Calu3 (cell line): ENCODE results near the gene FBXW7. TPM values are rescaled to one million over a fixed set of nuclear protein-coding genes. Genes with fewer than 3 reads are reported as not detected.

ENCODE experiments used
- BruUV-seq: library from RNA; stranded (reverse); fragments of 400-500 nt; replicated peaks from 2 replicates; lab custom pipeline; 2021; lab: Mats Ljungman, UMichigan
- CTCF ChIA-PET: fragments of 300-600 bp; sonication (Branson Sonifier 250); formaldehyde crosslinking; loops from one replicate; lab custom pipeline; 2022; ENCODE audit warnings: antibody characterized with exemption; lab: Charles Lee
- DNase-seq: peaks from one replicate; pipeline ENCODE4 v3.0.0; 2022
- H3K27ac Mint-ChIP-seq: one replicate; pipeline ENCODE4 v1.8.0; 2022; ENCODE audit warnings: mixed read lengths; ENCODE audit not compliant: unreplicated experiment
- H3K27me3 Mint-ChIP-seq: one replicate; pipeline ENCODE4 v1.8.0; 2022; ENCODE audit warnings: mixed read lengths; ENCODE audit not compliant: unreplicated experiment
- H3K36me3 Mint-ChIP-seq: one replicate; pipeline ENCODE4 v1.8.0; 2022; ENCODE audit warnings: mild to moderate bottlenecking, moderate library complexity, mixed read lengths; ENCODE audit not compliant: insufficient read depth, unreplicated experiment
- H3K4me1 Mint-ChIP-seq: one replicate; pipeline ENCODE4 v1.8.0; 2022; ENCODE audit warnings: mild to moderate bottlenecking, low read depth, mixed read lengths; ENCODE audit not compliant: unreplicated experiment
- H3K4me3 Mint-ChIP-seq: one replicate; pipeline ENCODE4 v1.8.0; 2022; ENCODE audit warnings: mild to moderate bottlenecking, low read depth, moderate library complexity, mixed read lengths; ENCODE audit not compliant: unreplicated experiment
- H3K9me3 Mint-ChIP-seq: one replicate; pipeline ENCODE4 v1.8.0; 2022; ENCODE audit warnings: low read depth, mixed read lengths; ENCODE audit not compliant: unreplicated experiment
- CTCF ChIP-seq: fragments of 200-600 bp; IDR thresholded peaks from one replicate; pipeline ENCODE4 v1.8.0; 2022; ENCODE audit warnings: antibody characterized with exemption; ENCODE audit not compliant: unreplicated experiment
- intact Hi-C: fragments of 100-400 bp; cut with micrococcal nuclease; formaldehyde crosslinking; loops from one replicate; pipeline ENCODE4 v1.10.0; 2022; ENCODE audit not compliant: unreplicated experiment
- total RNA-seq: library from RNA; stranded (reverse); gene quantifications from 2 replicates; pipeline ENCODE4 v1.2.3, GENCODE V29; 2022

The FBXW7 gene
- total RNA-seq, 1 experiment from 2014 or later: 38.7 TPM

GRCh38 chr4:152352215-152352614 lies 183.7 kb downstream of the FBXW7 start:
- CTCF ChIA-PET: no interaction called here
- Mint-ChIP-seq H3K27me3 (no peaks in the 10 kb centered on the region), H3K36me3 (no peaks in the 10 kb centered on the region), H3K9me3 (no peaks in the 10 kb centered on the region), H3K27ac (no peak overlapping the region), H3K4me1 (peaks cover 8% of the 10 kb centered on the region), H3K4me3 (no peak overlapping the region)
- intact Hi-C loops: no loop called here
- TF ChIP-seq CTCF: no peak
- no peak for DNase-seq
- BruUV-seq: no TSS peak

- Mint-ChIP-seq H3K4me3 (no peak overlapping the region), H3K27me3 (no peaks in the 10 kb centered on the region), H3K9me3 (no peaks in the 10 kb centered on the region), H3K4me1 (peaks cover 8% of the 10 kb centered on the region), H3K36me3 (no peaks in the 10 kb centered on the region), H3K27ac (no peak overlapping the region)
- no peak for TF ChIP-seq CTCF
- DNase-seq: no peak
- no TSS peak for BruUV-seq
- CTCF ChIA-PET: no interaction called here
- intact Hi-C loops: no loop called here
These were observed 184.8 kb downstream of the FBXW7 start for GRCh38 chr4:152351080-152351479.

- DNase-seq: no peak
- no peaks in the 10 kb centered on the region for H3K27me3 Mint-ChIP-seq
- no peak overlapping the region for H3K4me3 Mint-ChIP-seq
- no peak for TF ChIP-seq CTCF
- no peak overlapping the region for H3K27ac Mint-ChIP-seq
- intact Hi-C loops: loop anchor here (2.0 kb wide), 1 partner anchor 20 kb away; no protein-coding TSS in a partner anchor
- no peaks in the 10 kb centered on the region for H3K9me3 Mint-ChIP-seq
- no TSS peak for BruUV-seq
- CTCF ChIA-PET: no interaction called here
- peaks cover 8% of the 10 kb centered on the region for H3K4me1 Mint-ChIP-seq
- H3K36me3 Mint-ChIP-seq: no peaks in the 10 kb centered on the region
These were observed 187.2 kb downstream of the FBXW7 start for GRCh38 chr4:152348670-152349069.

GRCh38 chr4:152346979-152347378 lies 188.9 kb downstream of the FBXW7 start:
- no peaks in the 10 kb centered on the region for H3K36me3 Mint-ChIP-seq
- H3K9me3 Mint-ChIP-seq: no peaks in the 10 kb centered on the region
- DNase-seq: no peak
- no peak overlapping the region for H3K27ac Mint-ChIP-seq
- CTCF ChIA-PET: no interaction called here
- no peaks in the 10 kb centered on the region for H3K4me1 Mint-ChIP-seq
- intact Hi-C loops: no loop called here
- no peak overlapping the region for H3K4me3 Mint-ChIP-seq
- no TSS peak for BruUV-seq
- no peaks in the 10 kb centered on the region for H3K27me3 Mint-ChIP-seq
- TF ChIP-seq CTCF: no peak

- TF ChIP-seq CTCF: no peak
- DNase-seq: no peak
- H3K36me3 Mint-ChIP-seq: no peaks in the 10 kb centered on the region
- no peaks in the 10 kb centered on the region for H3K4me1 Mint-ChIP-seq
- H3K27me3 Mint-ChIP-seq: no peaks in the 10 kb centered on the region
- CTCF ChIA-PET: no interaction called here
- H3K4me3 Mint-ChIP-seq: no peak overlapping the region
- intact Hi-C loops: no loop called here
- BruUV-seq: no TSS peak
- H3K9me3 Mint-ChIP-seq: no peaks in the 10 kb centered on the region
- H3K27ac Mint-ChIP-seq: no peak overlapping the region
These were observed 189.4 kb downstream of the FBXW7 start for GRCh38 chr4:152346526-152346925.
